Activated CD4-positive, alpha-beta T cell treated with anti-CD3 and anti-CD28 coated beads for 1 hour (primary cell): Measurements from ENCODE around the gene INHBB.
"Not testable (repeated sequence)": the region's sequence is repeated elsewhere in the genome, so short reads cannot be mapped to it uniquely, and the experiment has no call there.

Experiments used
- DNase-seq: peaks from one replicate; pipeline ENCODE4 v3.0.0-alpha.2; 2020

The INHBB gene

DNA sequence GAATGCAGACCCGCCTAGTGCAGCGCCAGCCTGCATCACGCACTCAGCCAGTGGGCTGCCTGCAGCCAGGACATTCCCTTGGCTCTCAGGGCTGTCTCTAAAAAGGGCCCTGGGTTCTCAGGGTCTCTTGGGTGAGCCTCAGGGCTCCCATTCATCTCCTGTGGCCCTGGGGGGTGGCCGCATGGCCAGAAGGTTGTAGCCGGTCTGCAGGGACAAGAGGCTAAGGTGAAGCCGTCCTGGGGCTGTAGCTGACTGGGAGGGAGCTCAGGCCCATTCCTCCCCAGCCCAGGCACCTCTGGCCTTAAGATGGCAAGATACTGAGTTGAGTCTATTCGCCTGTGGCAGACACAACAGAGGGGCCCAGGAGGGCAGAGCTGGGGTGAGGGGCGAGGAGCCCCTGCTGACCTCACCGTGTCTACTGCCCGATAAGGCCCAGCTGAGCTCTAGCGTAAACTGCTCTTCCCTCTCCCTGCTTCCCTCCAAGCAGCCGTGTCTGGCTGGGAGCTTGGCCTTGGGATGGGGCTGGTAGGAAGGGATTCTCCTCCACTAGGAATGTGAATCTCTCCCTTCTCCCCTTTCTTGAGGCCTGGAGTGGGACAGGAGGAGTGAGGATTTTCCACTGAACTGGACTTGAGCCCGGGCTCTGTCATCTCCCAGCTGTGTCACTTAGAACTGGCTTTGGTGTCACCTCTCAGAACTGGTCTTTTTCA lies 37.9 kb downstream of the INHBB start:
- DNase-seq = no peak

GRCh38 chr2:120384486-120385354 lies 38.8 kb downstream of the INHBB start:
- DNase-seq = no peak

DNA sequence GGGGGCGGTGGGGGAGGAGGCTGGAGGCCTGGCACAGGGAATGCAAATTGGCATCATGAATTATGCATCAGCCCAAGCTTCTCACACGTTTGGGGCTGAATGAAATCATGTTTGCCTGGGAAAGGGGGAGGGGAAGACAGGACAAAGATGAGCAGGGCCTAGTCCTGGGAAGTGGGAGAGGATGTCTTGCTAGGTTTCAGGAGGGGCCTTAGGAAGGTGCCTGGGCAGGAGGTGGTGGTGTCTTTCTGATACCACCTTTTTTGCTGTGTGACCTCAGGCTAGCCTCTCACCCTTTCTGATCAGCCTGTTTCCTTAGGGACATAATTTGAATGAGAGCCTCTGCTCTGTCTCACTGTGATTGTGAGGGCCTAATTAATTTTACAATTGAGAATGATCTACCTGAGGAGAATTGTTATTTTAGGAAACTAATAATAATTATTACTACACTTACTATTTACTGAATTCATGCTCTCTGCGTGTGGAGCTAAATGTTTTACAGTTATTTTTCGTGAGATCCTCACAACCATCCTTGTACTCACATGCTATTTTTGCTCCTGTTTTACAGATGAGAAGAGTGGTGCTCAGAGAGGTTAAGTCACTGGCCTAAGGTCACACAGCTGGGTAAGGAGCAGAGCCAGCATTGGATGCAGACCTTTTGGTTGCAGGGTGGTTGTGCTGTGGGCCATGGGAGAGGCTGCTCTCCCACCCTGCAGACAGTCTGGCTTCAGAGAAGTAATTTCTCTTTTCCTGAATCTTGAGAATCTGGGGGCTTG lies 39.6 kb downstream of the INHBB start:
- DNase-seq = no peak

DNA sequence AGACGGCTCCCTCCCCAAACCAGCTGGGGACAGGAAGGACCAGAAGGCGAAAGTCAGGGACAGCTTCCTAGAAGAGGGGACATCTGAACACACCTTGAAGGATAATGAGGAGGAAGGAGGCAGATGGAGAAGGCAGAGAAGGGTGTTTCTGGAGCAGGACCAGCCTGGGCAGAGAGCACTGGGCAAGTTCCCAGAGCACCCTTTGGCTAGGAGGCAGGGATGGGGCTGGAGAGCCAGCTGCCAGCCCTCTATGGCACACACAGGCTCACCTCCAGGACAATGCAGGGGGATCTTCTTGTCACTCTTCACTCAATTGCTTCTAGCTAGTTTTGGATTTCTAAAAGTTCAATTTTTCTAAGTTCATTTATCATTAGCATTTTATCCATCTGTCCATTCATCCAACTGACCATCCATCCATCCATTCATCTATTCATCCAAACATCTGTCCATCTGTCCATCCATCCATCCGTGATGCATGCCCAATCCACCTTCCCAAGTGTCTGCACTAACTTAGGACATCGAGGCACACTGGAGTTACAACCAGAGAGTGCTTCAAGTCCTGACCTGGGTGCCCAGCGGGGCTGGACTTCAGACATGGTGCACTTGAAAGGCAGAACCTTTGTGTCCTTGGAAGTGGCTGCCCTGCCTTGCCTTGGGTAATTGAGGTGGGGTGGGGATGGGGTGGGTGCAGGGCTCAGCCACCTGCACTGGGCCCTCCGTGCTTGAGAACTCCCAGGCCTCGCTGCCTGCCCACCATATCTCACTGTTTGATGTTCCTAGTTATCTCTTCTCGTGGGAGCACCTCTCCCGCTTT lies 42.5 kb downstream of the INHBB start:
- no peak for DNase-seq

DNA sequence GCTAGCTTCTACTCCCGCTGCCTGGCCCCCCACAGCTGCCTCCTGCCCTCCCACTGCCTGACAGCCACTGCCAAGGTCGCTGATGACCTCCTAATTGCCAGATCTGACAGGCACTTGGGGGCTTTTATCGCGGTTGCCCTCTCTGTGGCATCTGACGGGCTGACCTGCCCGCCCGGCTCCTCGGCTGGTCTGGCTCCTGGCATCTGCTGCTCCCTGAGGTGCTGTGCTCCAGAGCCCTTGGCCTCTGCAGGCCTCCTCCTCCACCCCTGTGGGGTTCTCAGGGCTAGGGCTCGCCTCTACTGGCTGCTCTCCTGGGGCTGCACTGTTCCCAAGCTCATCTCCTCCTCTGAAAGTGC lies 43.1 kb downstream of the INHBB start:
- no peak for DNase-seq

DNA sequence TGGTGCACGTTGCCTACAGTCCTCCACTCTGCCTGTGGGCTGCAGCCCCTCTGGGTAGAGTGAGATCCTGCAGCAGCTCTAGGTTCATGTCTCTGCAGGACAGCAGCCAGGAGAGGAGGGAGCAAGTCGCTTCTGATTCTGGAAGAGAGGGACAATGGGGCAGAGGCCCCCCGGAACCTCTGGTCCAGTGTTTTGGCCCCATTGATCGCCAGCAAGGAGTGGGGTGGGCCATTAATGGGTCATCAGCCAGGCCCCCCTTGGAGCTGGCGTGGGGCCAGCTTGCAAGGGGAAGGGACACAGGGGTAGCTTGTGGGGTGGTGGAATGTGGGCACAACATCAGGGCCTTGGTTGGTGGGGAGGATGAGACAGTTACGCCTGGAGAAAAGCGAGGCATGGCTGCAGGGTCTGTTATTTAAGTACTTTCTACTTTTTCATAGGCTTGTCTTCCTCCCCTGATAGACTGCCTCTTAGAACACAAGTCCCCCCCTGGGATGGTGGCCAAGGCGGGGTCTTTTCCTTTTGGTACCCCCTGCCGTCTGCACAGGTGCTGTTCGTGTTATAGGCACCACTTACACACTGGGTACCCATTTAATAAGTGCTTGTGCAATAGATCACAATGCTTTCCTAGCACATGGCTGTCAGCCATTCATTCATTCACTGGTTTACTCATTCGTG lies 44.6 kb downstream of the INHBB start:
- DNase-seq = no peak

DNA sequence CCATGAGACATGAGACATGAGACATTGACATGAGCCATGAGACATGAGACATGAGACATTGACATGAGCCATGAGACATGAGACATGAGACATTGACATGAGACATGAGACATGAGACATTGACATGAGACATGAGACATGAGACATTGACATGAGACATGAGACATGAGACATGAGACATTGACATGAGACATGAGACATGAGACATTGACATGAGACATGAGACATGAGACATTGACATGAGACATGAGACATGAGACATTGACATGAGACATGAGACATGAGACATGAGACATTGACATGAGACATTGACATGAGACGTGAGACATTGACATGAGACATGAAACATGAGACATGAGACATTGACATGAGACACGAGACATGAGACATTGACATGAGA lies 45.4 kb downstream of the INHBB start:
- not testable (repeated sequence) for DNase-seq

GRCh38 chr2:120391911-120392665 lies 46.2 kb downstream of the INHBB start:
- no peak for DNase-seq

- DNase-seq = no peak
Observed at GRCh38 chr2:120392923-120393322, 47.0 kb downstream of the INHBB start.

GRCh38 chr2:120393456-120393855 lies 47.5 kb downstream of the INHBB start:
- no peak for DNase-seq

DNA sequence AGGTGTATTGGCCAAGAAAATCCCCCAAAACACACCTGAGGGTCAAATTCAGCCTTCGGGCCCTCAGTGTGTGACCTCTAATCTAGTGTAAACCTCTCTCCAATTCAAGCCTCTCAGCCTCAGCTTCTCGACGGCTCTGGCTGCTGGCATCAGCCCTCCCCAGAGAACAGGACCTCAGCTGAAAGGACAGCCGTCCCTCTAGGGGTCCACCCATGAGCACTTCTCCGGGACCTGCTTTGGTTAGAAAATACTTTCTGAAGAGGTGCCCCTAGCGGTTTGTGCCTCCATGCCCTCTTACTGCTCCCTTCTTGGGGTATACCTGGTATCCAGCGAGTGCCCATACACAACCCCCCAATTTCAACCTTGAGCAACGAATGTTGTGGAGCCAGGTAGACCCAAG lies 48.8 kb downstream of the INHBB start:
- DNase-seq = no peak

DNA sequence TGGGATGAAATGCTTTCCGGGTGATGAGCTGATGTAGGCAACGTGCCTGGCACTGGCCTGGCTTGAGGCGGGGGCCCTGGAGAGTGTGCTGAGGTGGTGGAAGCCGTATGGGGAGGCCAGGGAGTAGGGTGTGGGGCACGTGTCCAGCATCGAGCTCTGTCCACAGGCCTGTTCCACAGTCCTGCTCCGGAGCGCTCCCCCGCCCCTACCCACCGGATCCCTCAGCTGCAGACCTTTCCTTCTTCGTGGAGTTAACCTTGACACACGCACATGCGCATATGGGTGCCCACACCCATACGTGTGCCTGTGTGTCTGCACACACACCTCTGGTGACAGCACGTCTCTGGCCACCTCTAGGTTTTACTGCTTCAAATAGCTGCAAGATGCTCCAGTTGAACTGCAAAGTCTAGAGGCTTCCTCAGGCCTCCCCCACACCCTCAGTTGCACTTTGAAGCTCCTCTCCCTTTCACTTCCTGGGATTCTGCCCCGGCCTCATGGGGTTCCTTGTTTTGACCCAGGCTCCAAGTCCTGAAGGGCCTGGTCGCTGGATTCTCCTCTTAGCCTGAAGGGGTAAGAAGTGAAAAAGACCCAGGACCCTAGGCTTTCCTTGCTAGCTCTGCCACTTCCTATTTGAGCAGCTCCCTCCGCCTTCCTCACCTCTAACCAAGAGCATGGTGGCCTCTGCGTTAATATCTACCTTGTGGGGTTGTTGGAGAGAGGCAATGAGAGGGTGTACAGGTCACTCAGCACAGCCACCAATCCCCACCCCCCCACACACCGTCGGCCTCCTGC lies 49.5 kb downstream of the INHBB start:
- no peak for DNase-seq

DNA sequence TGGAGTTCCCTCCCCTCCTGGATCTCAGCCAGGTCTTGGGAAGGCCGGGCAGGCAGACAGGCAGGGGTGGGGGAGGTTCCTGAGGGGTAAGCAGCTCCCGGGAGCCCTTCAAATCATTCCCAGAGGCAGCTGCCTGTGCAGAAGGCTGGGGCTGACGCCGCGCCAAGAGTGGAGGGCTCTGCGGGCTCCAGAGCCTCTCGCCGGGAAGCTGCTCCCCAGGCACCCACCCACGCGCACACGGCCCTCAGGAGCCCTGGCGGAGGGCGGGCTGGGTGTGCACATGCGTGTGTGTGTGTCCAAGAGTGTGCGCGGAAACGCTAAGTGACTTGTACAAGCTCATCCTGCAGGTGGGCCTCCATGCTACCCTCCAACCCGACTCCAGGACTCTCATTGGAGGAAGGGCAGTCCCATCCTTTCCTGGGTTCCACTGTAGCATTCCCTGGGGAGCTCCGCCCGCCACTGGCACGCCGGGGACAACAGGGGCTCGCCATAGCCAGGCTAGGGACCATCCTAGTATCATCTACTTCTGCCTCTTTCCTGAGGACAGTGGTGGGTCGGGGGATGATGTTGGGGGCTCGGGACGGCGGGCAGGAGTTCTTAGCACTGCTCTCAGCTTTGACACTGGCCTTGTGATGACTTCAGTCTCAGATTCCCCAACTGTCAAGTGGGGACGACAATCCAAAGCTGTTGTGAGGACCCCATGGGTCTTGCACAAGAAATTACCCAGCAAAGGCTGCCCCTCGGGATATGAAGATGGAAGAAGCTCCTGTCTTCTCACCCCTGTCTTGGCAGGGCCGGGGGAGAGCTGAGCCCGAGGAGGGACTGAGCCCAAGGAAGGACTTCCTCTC lies 50.3 kb downstream of the INHBB start:
- DNase-seq = no peak

GRCh38 chr2:120396861-120397811 lies 51.2 kb downstream of the INHBB start:
- DNase-seq = no peak

DNA sequence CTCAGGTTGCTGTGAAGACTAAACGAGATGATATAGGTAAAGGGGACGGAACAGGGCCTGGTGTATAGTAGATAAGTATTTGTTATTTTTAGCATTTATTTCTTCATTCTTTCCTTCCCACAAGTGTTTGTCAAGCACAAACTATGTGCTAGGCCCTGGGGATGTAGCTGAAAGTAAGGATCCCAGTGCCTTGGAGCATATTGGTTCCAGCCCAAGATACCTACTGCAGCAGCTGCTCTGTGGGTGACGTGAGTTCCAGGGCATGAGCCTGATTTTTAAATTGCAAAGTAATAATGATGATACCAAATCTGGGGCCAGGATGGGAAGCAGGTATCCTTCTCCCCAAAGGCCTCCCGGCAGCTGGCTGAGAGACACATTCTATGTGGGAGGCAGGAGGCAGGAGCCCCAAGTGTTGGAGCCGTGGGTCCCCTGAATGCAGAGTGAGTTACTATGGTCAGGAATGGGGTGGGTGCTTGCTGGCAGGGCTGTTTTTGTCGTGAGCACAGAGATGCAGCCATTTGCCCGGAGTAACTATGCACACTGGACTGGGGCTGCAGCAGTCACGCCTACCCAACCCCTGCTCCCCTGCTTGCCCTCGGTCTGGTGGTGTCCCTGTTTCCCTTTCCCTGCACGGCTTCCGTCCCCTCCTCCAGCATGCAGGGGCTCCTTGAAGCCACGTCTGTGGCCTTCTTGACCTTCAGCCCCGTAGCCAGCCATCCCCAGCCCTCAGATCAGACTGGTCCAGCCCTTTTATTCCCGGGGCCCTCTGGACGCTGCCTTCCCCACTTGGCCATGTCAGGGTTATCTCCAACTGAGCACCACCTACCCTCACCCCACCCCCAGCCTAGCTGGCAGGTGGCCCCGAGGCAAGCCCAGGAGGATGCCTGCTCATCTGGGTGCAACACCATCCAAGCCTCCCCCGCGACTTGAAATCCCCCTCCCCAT lies 52.4 kb downstream of the INHBB start:
- DNase-seq = no peak

- DNase-seq = no peak
Observed at GRCh38 chr2:120398996-120399888, 53.3 kb downstream of the INHBB start.
